H1 (cell line): Measurements from ENCODE around the gene RFX3. TPM values are rescaled to one million over a fixed set of nuclear protein-coding genes. Genes with fewer than 3 reads are reported as not detected.

Experiments
- CTCF ChIA-PET: fragments of 300-600 bp; sonication (Branson Sonifier 250); formaldehyde crosslinking; loops from one replicate; lab custom pipeline; 2021; ENCODE audit not compliant: partially characterized antibody; lab: Charles Lee
- POLR2A ChIA-PET: fragments of 300-600 bp; sonication (Branson Sonifier 250); formaldehyde crosslinking; loops from one replicate; lab custom pipeline; 2021; ENCODE audit warnings: inconsistent platforms; ENCODE audit not compliant: partially characterized antibody; lab: Charles Lee
- DNase-seq, 2 experiments: peaks; one replicate each; pipeline versions ENCODE4 v3.0.0 to v3.0.0-alpha.2; 2010 to 2022; ENCODE audit warnings: low spot score in 2 of 2, low read depth in 1 of 2, mixed read lengths in 1 of 2
- FAIRE-seq: peaks from 2 replicates; lab custom pipeline; 2011; peaks lifted over from hg19 to GRCh38; lab: Jason Lieb, UNC
- H2AFZ ChIP-seq: 2 replicates; pipeline ENCODE4 v1.8.1; 2012; ENCODE audit warnings: low read length, inconsistent platforms
- H2AK5ac ChIP-seq: 2 replicates; pipeline ENCODE4 v1.6.1; 2013; ENCODE audit warnings: low read depth, low read length
- H2BK120ac ChIP-seq: replicated peaks from 2 replicates; pipeline ENCODE3; 2013; ENCODE audit warnings: low read depth, low read length, inconsistent platforms
- H2BK12ac ChIP-seq: 2 replicates; pipeline ENCODE4 v1.6.1; 2013; ENCODE audit warnings: low read depth, low read length
- H2BK15ac ChIP-seq: 2 replicates; pipeline ENCODE4 v1.6.1; 2013; ENCODE audit warnings: low read length
- H2BK20ac ChIP-seq: 2 replicates; pipeline ENCODE4 v1.6.1; 2013; ENCODE audit warnings: low read length
- H2BK5ac ChIP-seq: 2 replicates; pipeline ENCODE4 v1.6.1; 2013; ENCODE audit warnings: low read depth, low read length
- H3K14ac ChIP-seq: 2 replicates; pipeline ENCODE4 v1.6.1; 2013; ENCODE audit warnings: inconsistent platforms; ENCODE audit not compliant: insufficient read length
- H3K18ac ChIP-seq: 2 replicates; pipeline ENCODE4 v1.6.1; 2013; ENCODE audit warnings: low read length; ENCODE audit errors: extremely low read depth
- H3K23ac ChIP-seq: 2 replicates; pipeline ENCODE4 v1.6.1; 2013; ENCODE audit warnings: inconsistent platforms; ENCODE audit not compliant: insufficient read length
- H3K23me2 ChIP-seq: 2 replicates; pipeline ENCODE4 v1.6.1; 2013; ENCODE audit warnings: low read depth, low read length
- H3K27ac ChIP-seq: 2 replicates; pipeline ENCODE4 v1.6.1; 2011; ENCODE audit warnings: low read depth, low read length, inconsistent platforms
- H3K27me3 ChIP-seq, 4 experiments: replicated peaks in 1 of 4; 1 replicate in 1 of 4; 2 replicates in 3 of 4; pipeline versions ENCODE4 v1.6.1 to v1.8.1; 2011 to 2013; ENCODE audit warnings: low read length in 3 of 4, mild to moderate bottlenecking in 3 of 4, inconsistent platforms in 2 of 4, mixed read lengths in 2 of 4, moderate library complexity in 1 of 4; ENCODE audit not compliant: control insufficient read depth in 3 of 4, insufficient read depth in 3 of 4; ENCODE audit errors: extremely low read depth in 1 of 4
- H3K36me3 ChIP-seq, 4 experiments: 2 replicates each; pipeline versions ENCODE4 v1.6.1 to v1.8.1; 2011 to 2013; ENCODE audit warnings: mild to moderate bottlenecking in 4 of 4, low read length in 3 of 4, moderate library complexity in 2 of 4, control low read depth in 1 of 4, inconsistent platforms in 1 of 4; ENCODE audit not compliant: insufficient read depth in 4 of 4, control insufficient read depth in 2 of 4
- H3K4ac ChIP-seq: replicated peaks from 2 replicates; pipeline ENCODE3; 2013; ENCODE audit warnings: low read length, low read depth, mixed read lengths, inconsistent platforms; ENCODE audit not compliant: insufficient read length
- H3K4me1 ChIP-seq, 4 experiments: replicated peaks in 1 of 4; 1 replicate in 1 of 4; 2 replicates in 3 of 4; pipeline versions ENCODE4 v1.6.1 to v1.8.1; 2011 to 2013; ENCODE audit warnings: low read length in 3 of 4, inconsistent platforms in 2 of 4, mixed read lengths in 1 of 4; ENCODE audit not compliant: insufficient read depth in 4 of 4, control insufficient read depth in 3 of 4
- H3K4me2 ChIP-seq, 2 experiments: 2 replicates each; pipeline versions ENCODE4 v1.6.1 to v1.8.1; 2011 to 2013; ENCODE audit warnings: low read depth in 2 of 2, low read length in 2 of 2, control low read depth in 1 of 2, inconsistent platforms in 1 of 2, mild to moderate bottlenecking in 1 of 2; ENCODE audit not compliant: insufficient read depth in 1 of 2
- H3K4me3 ChIP-seq, 4 experiments: fragments of 200-600, 300-600 bp in 1 of 4; sonication (generic), shearing (Covaris generic), sonication (Bioruptor Twin) in 1 of 4; 2 replicates each; pipeline versions ENCODE4 v1.5.1 to v1.8.1; 2011 to 2016; ENCODE audit warnings: low read length in 4 of 4, low read depth in 3 of 4, control low read depth in 2 of 4, inconsistent platforms in 2 of 4, mild to moderate bottlenecking in 2 of 4, mixed read lengths in 1 of 4, moderate library complexity in 1 of 4; ENCODE audit not compliant: insufficient read depth in 2 of 4; ENCODE audit errors: extremely low read depth in 1 of 4
- H3K56ac ChIP-seq: replicated peaks from 2 replicates; pipeline ENCODE3; 2013; ENCODE audit warnings: low read depth, mild to moderate bottlenecking, mixed read lengths, low read length, inconsistent platforms; ENCODE audit not compliant: insufficient read length
- H3K79me1 ChIP-seq: 2 replicates; pipeline ENCODE4 v1.6.1; 2013; ENCODE audit warnings: low read depth, low read length, control low read depth
- H3K79me2 ChIP-seq, 2 experiments: 2 replicates each; pipeline versions ENCODE4 v1.6.1 to v1.8.1; 2012 to 2013; ENCODE audit warnings: low read length in 2 of 2, mild to moderate bottlenecking in 2 of 2, inconsistent platforms in 1 of 2; ENCODE audit not compliant: insufficient read depth in 2 of 2, control insufficient read depth in 1 of 2
- H3K9ac ChIP-seq, 4 experiments: replicated peaks in 1 of 4; 1 replicate in 1 of 4; 2 replicates in 3 of 4; pipeline versions ENCODE4 v1.6.1 to v1.8.1; 2011 to 2013; ENCODE audit warnings: low read depth in 3 of 4, low read length in 3 of 4, control low read depth in 2 of 4, mild to moderate bottlenecking in 2 of 4, moderate library complexity in 2 of 4, inconsistent platforms in 1 of 4; ENCODE audit errors: extremely low read depth in 1 of 4
- H3K9me3 ChIP-seq, 2 experiments: 2 replicates each; pipeline versions ENCODE4 v1.6.1 to v1.8.1; 2012 to 2013; ENCODE audit warnings: mild to moderate bottlenecking in 2 of 2, moderate library complexity in 2 of 2, control low read depth in 1 of 2, inconsistent platforms in 1 of 2, low read depth in 1 of 2, low read length in 1 of 2, mixed read lengths in 1 of 2; ENCODE audit not compliant: insufficient read depth in 2 of 2
- H4K20me1 ChIP-seq, 2 experiments: replicated peaks in 1 of 2; 2 replicates each; pipeline versions ENCODE3 to v1.8.1; 2011 to 2013; ENCODE audit warnings: inconsistent platforms in 2 of 2, low read length in 2 of 2, mild to moderate bottlenecking in 1 of 2; ENCODE audit not compliant: insufficient read depth in 2 of 2, control insufficient read depth in 1 of 2
- H4K5ac ChIP-seq: 2 replicates; pipeline ENCODE4 v1.6.1; 2013; ENCODE audit warnings: low read length, low read depth, mixed read lengths, inconsistent platforms; ENCODE audit not compliant: insufficient read length
- H4K8ac ChIP-seq: 2 replicates; pipeline ENCODE4 v1.8.0; 2013; ENCODE audit warnings: mild to moderate bottlenecking, moderate library complexity, low read length, inconsistent platforms; ENCODE audit not compliant: insufficient read depth; ENCODE audit errors: extremely low read depth
- H4K91ac ChIP-seq: replicated peaks from 2 replicates; pipeline ENCODE3; 2013; ENCODE audit warnings: low read length, mixed read lengths, inconsistent platforms; ENCODE audit not compliant: insufficient read length
- CEBPB ChIP-seq: IDR thresholded peaks from 2 replicates; pipeline ENCODE4 v1.6.1; 2012; ENCODE audit warnings: low read depth, low read length
- CHD2 ChIP-seq: IDR thresholded peaks from 2 replicates; pipeline ENCODE4 v1.6.1; 2012; ENCODE audit warnings: low read length, improper control_type of control experiment
- E2F6 ChIP-seq: IDR thresholded peaks from 2 replicates; pipeline ENCODE4 v1.6.1; 2012; ENCODE audit warnings: inconsistent platforms
- GTF2F1 ChIP-seq: IDR thresholded peaks from 2 replicates; pipeline ENCODE4 v1.6.1; 2012; ENCODE audit warnings: low read depth, low read length, improper control_type of control experiment, borderline replicate concordance
- JUND ChIP-seq: IDR thresholded peaks from 2 replicates; pipeline ENCODE4 v1.6.1; 2011; ENCODE audit warnings: mild to moderate bottlenecking, improper control_type of control experiment, low read length
- KDM4A ChIP-seq: IDR thresholded peaks from one replicate; pipeline ENCODE4 v1.7.1; 2012; ENCODE audit warnings: low read depth, mild to moderate bottlenecking, moderate library complexity, low read length, inconsistent platforms; ENCODE audit not compliant: severe bottlenecking
- PHF8 ChIP-seq: fragments of 200-600 bp; sonication (generic); conservative IDR thresholded peaks from 2 replicates; pipeline ENCODE4 v1.7.1; 2012; ENCODE audit warnings: low read depth, mild to moderate bottlenecking, inconsistent platforms, low read length, moderate library complexity
- POLR2A ChIP-seq, 2 experiments: IDR thresholded peaks; 1 replicate in 1 of 2; 2 replicates in 1 of 2; pipeline ENCODE4 v1.6.1; 2011; ENCODE audit warnings: low read depth in 2 of 2, low read length in 2 of 2, mild to moderate bottlenecking in 2 of 2; ENCODE audit errors: control extremely low read depth in 1 of 2
- RNF2 ChIP-seq: fragments of 200-900, 300-1000 bp; sonication (generic); IDR thresholded peaks from 2 replicates; pipeline ENCODE4 v1.7.1; 2016; ENCODE audit warnings: borderline replicate concordance, low read depth, mild to moderate bottlenecking, antibody characterized with exemption, low read length; ENCODE audit not compliant: poor library complexity, severe bottlenecking; ENCODE audit errors: missing control alignments
- SAP30 ChIP-seq: fragments of 300-600 bp; sonication (generic); IDR thresholded peaks from 2 replicates; pipeline ENCODE4 v1.7.1; 2012; ENCODE audit warnings: low read length, moderate library complexity, mild to moderate bottlenecking, inconsistent platforms; ENCODE audit not compliant: insufficient read depth, insufficient replicate concordance
- SIN3A ChIP-seq, 2 experiments: IDR thresholded peaks in 1 of 2; conservative IDR thresholded peaks in 1 of 2; 2 replicates each; pipeline ENCODE4 v1.6.1; 2011 to 2012; ENCODE audit warnings: low read length in 2 of 2, improper control_type of control experiment in 1 of 2, low read depth in 1 of 2, mild to moderate bottlenecking in 1 of 2
- WGBS, 2 experiments: shearing (Covaris generic) in 1 of 2; methylation state at CpG; one replicate each; pipeline versions ENCODE4 v1.1.6 to v1.1.7; 2013 to 2015; ENCODE audit warnings: low lambda C conversion rate in 2 of 2, mixed read lengths in 2 of 2, inconsistent platforms in 1 of 2, low coverage in 1 of 2, missing lambda C conversion rate in 1 of 2; ENCODE audit not compliant: insufficient replicate concordance in 2 of 2, insufficient coverage in 1 of 2, insufficient read length in 1 of 2; ENCODE audit errors: extremely low coverage in 1 of 2, missing lambda C conversion rate in 1 of 2; 5-methylcytosine and 5-hydroxymethylcytosine counted together
- polyA plus RNA-seq, 7 experiments: library from polyadenylated mRNA; depleted of rRNA in 3 of 7; stranded (reverse) in 5 of 7; unstranded in 2 of 7; fragments of >200 nt in 5 of 7; fragments of 200-250 nt in 2 of 7; gene quantifications; 1 replicate in 5 of 7; 2 replicates in 1 of 7; 4 replicates in 1 of 7; pipeline versions ENCODE4 v1.2.1 to v1.2.3, GENCODE V29; 2011 to 2013; ENCODE audit warnings: missing spikeins in 2 of 7, mixed read lengths in 2 of 7
- total RNA-seq: library from RNA; stranded (reverse); fragmentation: NEBNext Ultra II Directional; extraction: Animal tissue kit (Norgen Biotek cat#: 25700); gene quantifications from 2 replicates; pipeline ENCODE4 v1.2.1, GENCODE V29; 2021
- TF ChIP-seq, protein P1 (sequence below): IDR thresholded peaks from 2 replicates; pipeline ENCODE4 v1.6.1; 2012; ENCODE audit warnings: inconsistent platforms

Gene RFX3
- total and polyA plus RNA-seq, 2 of the 8 experiments (the other 6 are each of a cell fraction or from before 2014, with no cell fraction given) = 4.9 to 22.6 TPM

DNA sequence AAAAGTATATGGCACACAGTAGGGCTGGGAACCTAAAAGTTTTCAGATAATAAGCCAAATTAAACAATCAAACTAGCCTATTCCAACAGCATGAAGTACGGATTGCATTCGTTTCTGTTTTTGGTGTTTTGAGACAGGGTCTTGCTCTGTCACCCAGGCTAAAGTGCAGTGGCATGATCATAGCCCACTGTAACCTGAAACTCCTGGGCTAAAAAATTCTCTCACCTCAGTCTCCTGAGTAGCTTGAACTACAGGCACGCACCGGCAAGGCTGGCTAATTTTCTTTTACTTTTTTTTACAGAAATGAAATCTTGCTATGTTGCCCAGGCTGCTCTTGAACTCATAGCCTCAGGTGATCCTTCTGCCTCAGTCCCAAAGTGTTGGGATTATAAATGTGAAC lies 5.2 kb downstream of the RFX3 start:
- no peaks in the 10 kb centered on the region for H3K36me3 ChIP-seq
- H3K9ac ChIP-seq = no peak overlapping the region
- ChIA-PET POLR2A (no interaction called here), CTCF (interaction anchor here (0.6 kb wide), 2 partner anchors 53 to 846 kb away, joined by 3 read pairs; no protein-coding TSS in a partner anchor)
- no peak overlapping the region for H4K91ac ChIP-seq
- H3K4me1 ChIP-seq = peaks cover 0 to 4% (median under 1%) of the 10 kb centered on the region in 4 experiments; a peak in 1 of 7 replicates
- WGBS, 2 experiments = 69% methylated on average over 4 of the region's 4 CpGs; no CpG with 5 or more reads in 1 of the 2 experiments
- H3K23me2 ChIP-seq = peaks cover 5% of the 10 kb centered on the region; the same call in 1 of the 2 replicates
- peaks cover 0 to 2% of the 10 kb centered on the region in 2 experiments for H4K20me1 ChIP-seq
- H2BK20ac ChIP-seq = no peak overlapping the region
- H2BK5ac ChIP-seq = no peak overlapping the region
- no peak overlapping the region for H2AFZ ChIP-seq
- H3K23ac ChIP-seq = no peak overlapping the region
- DNase-seq (no peak), FAIRE-seq (no peak)
- H3K18ac ChIP-seq = no peak overlapping the region
- H3K14ac ChIP-seq = no peak overlapping the region
- no peak overlapping the region for H4K8ac ChIP-seq
- no peak overlapping the region for H3K4me3 ChIP-seq
- H3K4me2 ChIP-seq = no peak overlapping the region
- H3K27me3 ChIP-seq = no peaks in the 10 kb centered on the region
- H3K56ac ChIP-seq = no peak overlapping the region
- no peak overlapping the region for H2BK120ac ChIP-seq
- no peak overlapping the region for H4K5ac ChIP-seq
- peaks cover 0 to 94% of the 10 kb centered on the region in 2 experiments; a peak in 3 of 4 replicates for H3K79me2 ChIP-seq
- H2BK12ac ChIP-seq = no peak overlapping the region
- no peak overlapping the region for H3K27ac ChIP-seq
- no peaks in the 10 kb centered on the region; the same call in 1 of the 2 replicates for H3K79me1 ChIP-seq
- H3K4ac ChIP-seq = no peak overlapping the region
- H3K9me3 ChIP-seq = no peaks in the 10 kb centered on the region
- H2AK5ac ChIP-seq = no peak overlapping the region
- H2BK15ac ChIP-seq = no peak overlapping the region
- no peak for TF ChIP-seq KDM4A
- TF ChIP-seq CEBPB = no peak
- no peak for TF ChIP-seq E2F6
- TF ChIP-seq SAP30 = no peak
- no peak for TF ChIP-seq JUND
- TF ChIP-seq, protein P1, sequence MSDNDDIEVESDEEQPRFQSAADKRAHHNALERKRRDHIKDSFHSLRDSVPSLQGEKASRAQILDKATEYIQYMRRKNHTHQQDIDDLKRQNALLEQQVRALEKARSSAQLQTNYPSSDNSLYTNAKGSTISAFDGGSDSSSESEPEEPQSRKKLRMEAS = no peak
- no peak for TF ChIP-seq SIN3A (conservative IDR thresholded peaks at IDR 0.05 in 1 of 2, IDR thresholded peaks at IDR 0.05 in 1 of 2; ENCODE audit: low read depth in 1 of 2, low read length in 2 of 2)
- TF ChIP-seq PHF8 = no peak
- TF ChIP-seq CHD2 = no peak
- TF ChIP-seq GTF2F1 = no peak
- TF ChIP-seq POLR2A (IDR thresholded peaks at IDR 0.05; ENCODE audit: control extremely low read depth in 1 of 2, low read depth in 2 of 2, low read length in 2 of 2) = no peak
- no peak for TF ChIP-seq RNF2
